GM21576 (cell line): ENCODE data around the gene TLCD5.

Experiments
- ATAC-seq: cut with Tn5 transposase; IDR thresholded peaks from one replicate; pipeline ENCODE4 v1.9.1; 2021; ENCODE audit warnings: mild to moderate bottlenecking, moderate library complexity; ENCODE audit not compliant: unreplicated experiment

TLCD5 gene

GRCh38 chr11:120376547-120377182, 51.6 kb downstream of the TLCD5 start:
- no peak for ATAC-seq

GRCh38 chr11:120378474-120378873, 53.4 kb downstream of the TLCD5 start:
- ATAC-seq = no peak

- no peak for ATAC-seq
Measured at GRCh38 chr11:120381401-120381800, 56.3 kb downstream of the TLCD5 start.
